GM12892 (cell line): ENCODE data around the gene TMEM14B.
"Not testable (repeated sequence)": the region's sequence is repeated elsewhere in the genome, so short reads cannot be mapped to it uniquely, and the experiment has no call there.

Source experiments
- DNase-seq: peaks from one replicate; pipeline ENCODE4 v3.0.0; 2011; ENCODE audit not compliant: insufficient read length
- FAIRE-seq: peaks from 2 replicates; lab custom pipeline; 2011; peaks lifted over from hg19 to GRCh38; lab: Jason Lieb, UNC
- POLR2A ChIP-seq: IDR thresholded peaks from 2 replicates; pipeline ENCODE4 v1.6.1; 2011; ENCODE audit warnings: low read depth, low read length, control low read depth
- POLR2AphosphoS5 ChIP-seq: IDR thresholded peaks from 2 replicates; pipeline ENCODE4 v1.6.1; 2011; ENCODE audit warnings: low read depth, low read length, control low read depth
- TAF1 ChIP-seq: IDR thresholded peaks from 2 replicates; pipeline ENCODE4 v1.6.1; 2011; ENCODE audit warnings: low read depth, mild to moderate bottlenecking, control low read depth, low read length, borderline replicate concordance

TMEM14B gene

DNA sequence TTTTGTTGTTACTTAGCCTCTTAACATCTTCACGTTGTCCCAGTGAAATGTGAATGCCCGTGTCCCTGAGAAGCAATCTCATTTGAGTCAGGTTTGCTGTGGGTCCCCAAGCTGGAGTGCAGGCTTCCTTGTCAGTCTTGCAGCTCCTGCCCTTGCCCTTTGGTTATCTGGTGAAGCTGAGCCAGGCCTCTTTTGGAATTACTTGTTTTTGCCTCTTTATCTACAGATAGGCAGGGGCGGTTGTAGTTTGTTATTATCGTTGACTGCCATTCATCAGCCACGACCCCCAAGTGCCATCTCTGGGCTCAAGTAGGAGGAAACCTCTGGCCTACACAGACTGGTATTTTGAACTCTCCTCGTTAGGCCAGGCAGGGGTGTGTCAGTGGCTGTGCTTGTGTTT is 22.6 kb upstream of the TMEM14B start:
- no peak for TF ChIP-seq POLR2A
- no peak for TF ChIP-seq POLR2AphosphoS5
- no peak for TF ChIP-seq TAF1
- DNase-seq (no peak), FAIRE-seq (no peak)

DNA sequence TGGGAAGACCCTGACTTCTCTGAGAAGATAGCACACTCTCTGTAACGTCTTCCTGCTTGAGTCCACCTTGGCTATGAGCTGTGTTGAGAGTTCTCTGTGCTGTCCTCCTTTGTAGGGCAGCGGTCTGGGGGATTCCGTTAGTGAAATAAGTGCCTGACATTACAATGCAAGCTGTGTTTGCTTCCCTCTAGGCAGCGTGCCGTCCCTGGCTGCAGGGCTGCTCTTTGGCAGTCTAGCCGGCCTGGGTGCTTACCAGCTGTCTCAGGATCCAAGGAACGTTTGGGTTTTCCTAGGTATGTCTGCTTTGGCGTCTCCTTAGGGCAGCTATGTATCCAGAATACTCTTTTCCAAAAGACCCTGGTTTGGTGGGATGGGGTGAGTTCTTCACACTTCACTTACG is 21.9 kb upstream of the TMEM14B start:
- DNase-seq (no peak), FAIRE-seq (no peak)
- TF ChIP-seq POLR2A (no peak), TAF1 (no peak), POLR2AphosphoS5 (no peak)

DNA sequence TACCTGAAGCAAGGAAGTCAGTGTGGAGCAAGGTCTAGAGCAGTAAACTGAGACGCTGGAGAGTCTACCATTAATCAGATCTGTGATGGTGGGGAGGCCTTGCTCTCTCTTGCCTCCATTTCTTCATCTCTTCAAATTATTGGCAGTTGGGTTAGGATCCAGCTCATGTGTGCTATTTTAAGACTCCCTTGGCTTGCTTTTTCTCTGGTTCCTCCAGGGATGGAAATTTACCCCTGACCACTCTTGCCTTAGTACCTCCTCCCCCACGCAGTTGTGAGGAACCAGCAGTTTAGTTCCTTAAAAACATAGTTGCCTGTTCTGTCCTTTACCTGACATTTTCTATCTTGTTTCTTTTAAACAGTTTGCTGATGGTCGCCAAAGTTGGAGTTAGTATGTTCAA is 17.4 kb upstream of the TMEM14B start:
- TF ChIP-seq POLR2AphosphoS5 (no peak), TAF1 (no peak), POLR2A (no peak)
- FAIRE-seq: no peak
- no peak for DNase-seq

DNA sequence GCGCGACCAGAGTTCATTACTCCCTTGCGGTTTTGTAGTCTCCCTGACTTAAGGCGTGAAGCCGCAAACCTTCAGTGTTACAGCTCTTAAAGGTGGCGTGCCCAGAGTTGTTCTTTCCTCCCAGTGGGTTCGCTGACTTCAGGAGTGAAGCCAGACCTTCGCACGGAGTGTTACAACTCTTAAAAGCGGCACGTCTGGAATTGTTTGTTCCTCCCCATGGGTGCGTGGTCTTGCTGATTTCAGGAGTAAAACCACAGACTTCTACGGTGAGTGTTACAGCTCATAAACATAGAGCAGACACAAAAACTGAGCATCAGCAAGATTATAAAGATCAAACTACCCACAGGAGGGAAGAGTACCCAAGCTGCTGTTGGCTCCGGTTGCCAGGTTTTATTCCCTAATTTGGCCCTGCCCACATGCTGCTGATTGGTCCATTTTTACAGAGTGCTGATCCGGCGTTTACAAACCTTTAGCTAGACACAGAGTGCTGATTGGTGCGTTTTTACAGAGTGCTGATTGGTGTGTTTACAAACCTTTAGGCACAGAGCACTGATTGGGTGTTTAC is 14.4 kb upstream of the TMEM14B start:
- FAIRE-seq (no peak), DNase-seq (no peak)
- TF ChIP-seq POLR2AphosphoS5 (no peak), TAF1 (no peak), POLR2A (no peak)

DNA sequence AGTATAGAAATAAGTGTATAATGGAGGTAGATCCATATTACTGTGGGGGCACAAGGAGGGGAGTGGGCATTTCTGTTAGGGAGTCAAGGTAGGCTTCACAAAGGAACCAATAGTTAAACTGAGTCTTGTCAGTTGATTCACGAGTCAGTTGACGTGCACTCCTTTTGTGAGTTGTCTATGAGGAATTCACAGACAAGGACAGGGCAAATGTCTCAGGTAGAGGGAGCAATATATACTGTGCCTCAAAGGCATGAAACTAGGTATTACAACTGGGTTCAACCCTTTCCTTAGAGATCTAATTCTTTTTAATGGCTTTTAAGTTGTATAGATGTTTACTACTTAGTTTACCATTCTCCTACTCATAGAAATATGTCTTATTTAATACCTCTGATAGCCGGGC is 13.7 kb upstream of the TMEM14B start:
- no peak for DNase-seq
- FAIRE-seq: no peak
- TF ChIP-seq POLR2A: no peak
- no peak for TF ChIP-seq POLR2AphosphoS5
- TF ChIP-seq TAF1: no peak

DNA sequence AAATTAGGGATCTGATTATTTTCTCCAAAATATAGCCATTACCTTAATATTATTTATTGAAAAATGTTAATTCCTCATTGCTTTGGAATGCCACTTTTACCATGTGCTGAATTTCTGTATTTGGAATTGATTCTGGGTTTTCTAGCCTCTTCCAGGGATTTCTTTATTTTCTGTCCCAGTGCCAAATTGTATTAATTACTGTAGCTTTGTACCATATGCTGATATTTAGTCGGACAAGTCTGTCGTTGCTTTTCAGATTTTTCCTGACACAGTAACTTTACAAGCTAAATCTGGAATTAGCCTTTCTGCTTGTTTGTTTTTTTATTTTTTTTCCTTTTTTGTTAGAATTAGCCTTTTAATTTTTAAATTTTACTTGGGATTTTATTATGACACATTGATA is 10.9 kb upstream of the TMEM14B start:
- no peak for DNase-seq
- TF ChIP-seq TAF1 (no peak), POLR2AphosphoS5 (no peak), POLR2A (no peak)
- FAIRE-seq: no peak

DNA sequence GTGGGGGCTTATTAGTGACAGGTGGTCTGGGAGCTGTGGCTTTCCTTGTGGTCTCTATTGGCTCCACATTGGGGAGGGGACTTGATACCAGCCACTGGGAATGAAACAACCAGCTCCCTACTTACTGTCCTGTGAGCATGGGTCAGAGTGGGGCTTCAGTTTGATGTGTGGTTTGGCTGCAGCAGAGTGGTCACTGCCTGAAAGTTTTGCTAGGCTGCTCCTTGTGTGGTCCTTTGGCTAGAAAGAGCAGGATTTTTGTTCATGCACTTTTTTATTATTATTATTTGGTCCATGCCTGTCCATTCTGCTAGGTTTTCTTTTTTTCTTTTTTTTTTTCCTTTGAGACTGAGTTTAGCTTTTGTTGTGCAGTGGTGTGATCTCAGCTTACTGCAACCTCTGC is 7.5 kb upstream of the TMEM14B start:
- TF ChIP-seq POLR2A (no peak), TAF1 (no peak), POLR2AphosphoS5 (no peak)
- FAIRE-seq: no peak

DNA sequence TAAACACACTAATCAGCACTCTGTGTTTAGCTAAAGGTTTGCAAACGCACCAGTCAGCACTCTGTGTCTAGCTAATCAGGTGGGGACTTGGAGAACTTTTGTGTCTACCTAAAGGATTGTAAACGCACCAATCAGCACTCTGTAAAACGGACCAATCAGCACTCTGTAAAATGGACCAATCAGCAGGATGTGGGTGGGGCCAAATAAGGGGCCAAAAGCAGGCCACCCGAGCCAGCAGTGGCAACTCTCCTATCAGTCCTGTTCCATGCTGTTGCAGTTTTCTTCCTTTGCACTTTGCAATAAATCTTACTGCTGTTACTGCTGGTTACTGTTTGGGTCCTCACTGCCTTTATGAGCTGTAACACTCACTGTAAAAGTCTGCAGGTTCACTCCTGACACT is 6.0 kb upstream of the TMEM14B start:
- not testable (repeated sequence) for FAIRE-seq, DNase-seq

More for the DNA sequence above, 7.5 kb upstream of the TMEM14B start:
- no peak for DNase-seq

DNA sequence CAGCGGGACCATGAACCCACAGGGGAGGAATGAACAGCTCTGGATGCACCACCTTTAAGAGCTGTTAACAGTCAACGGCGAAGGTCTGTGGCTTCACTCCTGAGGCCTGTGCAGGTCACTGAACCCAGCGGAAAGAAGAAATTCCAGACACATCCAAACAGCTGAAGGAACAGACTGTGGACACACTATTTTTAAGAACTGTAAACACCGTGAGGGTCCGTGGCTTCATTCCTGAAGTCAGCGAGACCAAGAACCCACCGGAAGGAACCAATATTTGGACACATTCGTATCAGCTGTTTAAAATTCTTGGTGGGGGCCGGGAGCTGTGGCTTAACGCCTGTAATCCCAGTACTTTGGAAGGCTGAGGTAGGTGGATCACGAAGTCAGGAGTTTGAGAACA is 5.4 kb upstream of the TMEM14B start:
- FAIRE-seq (no peak), DNase-seq (no peak)
- TF ChIP-seq POLR2A (no peak), POLR2AphosphoS5 (no peak), TAF1 (no peak)

DNA sequence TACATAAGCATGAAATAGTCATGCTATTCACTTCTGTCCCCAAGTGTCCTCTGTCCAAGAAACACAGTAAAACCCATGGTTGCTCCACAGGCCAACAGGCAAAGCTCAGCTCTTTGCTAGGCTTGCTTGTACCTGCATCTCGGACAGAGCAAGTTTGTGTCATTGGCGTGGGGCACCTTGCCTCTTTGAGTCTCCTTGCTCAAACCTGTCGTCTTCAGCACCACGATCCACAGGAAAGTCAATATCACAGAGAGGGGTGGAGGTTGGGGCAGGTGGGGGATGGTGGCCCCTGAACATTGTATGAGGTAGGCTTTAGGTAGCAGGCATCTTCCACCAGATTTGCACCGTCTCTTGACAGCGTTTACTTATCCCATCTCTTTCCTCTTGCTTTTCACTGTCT is 4.1 kb upstream of the TMEM14B start:
- FAIRE-seq: no peak
- no peak for TF ChIP-seq TAF1
- TF ChIP-seq POLR2A: no peak
- no peak for TF ChIP-seq POLR2AphosphoS5
- DNase-seq: no peak

DNA sequence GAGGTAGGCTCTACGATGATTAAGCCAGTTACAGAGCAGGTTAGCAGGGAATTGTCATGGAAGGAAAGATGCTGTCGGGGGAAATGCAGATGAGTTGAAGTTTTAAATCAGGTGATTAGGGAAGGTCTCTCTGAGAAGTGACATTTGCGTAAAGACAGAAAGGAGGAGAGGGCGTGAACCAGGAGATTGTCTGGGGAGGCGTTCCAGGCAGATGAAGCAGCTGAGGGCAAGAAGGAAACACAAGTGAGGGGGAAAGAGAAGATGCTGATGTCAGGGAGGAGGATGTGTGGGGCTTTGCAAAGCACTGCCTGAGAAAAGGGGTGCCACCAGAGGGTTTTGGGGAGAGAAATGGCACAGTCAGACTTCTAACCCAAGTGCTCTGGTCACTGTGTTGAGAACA is 2.5 kb upstream of the TMEM14B start:
- no peak for TF ChIP-seq POLR2AphosphoS5
- no peak for TF ChIP-seq POLR2A
- TF ChIP-seq TAF1: no peak
- DNase-seq (no peak), FAIRE-seq (no peak)

DNA sequence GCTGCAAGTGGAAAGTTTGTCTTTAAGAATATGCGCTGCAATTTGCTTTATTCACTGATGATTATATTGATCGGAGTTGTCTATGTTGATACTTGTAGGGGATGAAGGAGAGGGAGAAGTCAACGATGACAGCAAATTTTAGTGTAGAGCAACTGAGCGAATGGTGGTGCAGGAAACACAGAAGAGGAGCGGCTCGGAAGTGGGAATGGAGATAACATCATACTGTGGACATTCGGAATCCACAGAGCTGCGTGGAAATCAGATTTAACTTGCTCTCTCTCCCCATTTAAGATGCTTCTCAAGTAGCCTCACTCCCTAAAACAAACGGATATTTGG is 722 bp upstream of the TMEM14B start:
- FAIRE-seq (no peak), DNase-seq (no peak)
- TF ChIP-seq POLR2A (no peak), POLR2AphosphoS5 (no peak), TAF1 (no peak)

DNA sequence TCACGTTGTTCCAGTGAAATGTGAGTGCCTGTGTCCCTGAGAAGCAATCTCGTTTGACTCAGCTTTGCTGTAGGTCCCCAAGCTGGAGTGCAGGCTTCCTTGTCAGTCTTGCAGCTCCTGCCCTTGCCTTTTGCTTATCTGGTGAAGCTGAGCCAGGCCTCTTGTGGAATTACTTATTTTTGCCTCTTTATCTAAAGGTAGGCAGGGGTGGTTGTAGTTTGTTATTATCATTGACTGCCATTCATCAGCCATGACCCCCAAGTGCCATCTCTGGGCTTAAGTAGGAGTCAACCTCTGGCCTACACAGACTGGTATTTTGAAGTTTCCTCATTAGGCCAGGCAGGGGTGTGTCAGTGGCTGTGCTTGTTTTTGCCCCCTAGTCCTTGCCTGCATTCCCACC is 2.1 kb downstream of the TMEM14B start:
- FAIRE-seq (no peak), DNase-seq (no peak)
- TF ChIP-seq POLR2AphosphoS5: no peak
- no peak for TF ChIP-seq POLR2A
- no peak for TF ChIP-seq TAF1

DNA sequence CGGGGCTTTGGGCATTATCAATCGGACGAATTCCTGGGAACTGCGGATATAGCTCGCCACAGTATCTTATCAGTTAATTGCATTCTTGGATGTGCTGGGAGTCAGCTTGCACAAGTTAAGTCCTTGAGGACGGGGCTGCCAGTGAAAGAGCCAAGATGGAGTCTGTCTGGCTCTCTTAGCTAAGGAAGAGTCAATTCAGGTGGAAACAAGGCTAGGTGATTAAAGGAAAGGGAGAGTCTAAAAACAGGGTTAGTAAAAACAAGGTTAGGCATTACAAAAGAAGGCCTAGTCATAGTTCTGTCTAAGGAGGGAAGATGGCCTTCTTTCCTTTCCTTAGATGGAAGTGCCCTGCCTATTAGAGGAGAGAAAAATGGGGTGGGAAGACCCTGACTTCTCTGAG is 3.0 kb downstream of the TMEM14B start:
- not testable (repeated sequence) for DNase-seq, FAIRE-seq

DNA sequence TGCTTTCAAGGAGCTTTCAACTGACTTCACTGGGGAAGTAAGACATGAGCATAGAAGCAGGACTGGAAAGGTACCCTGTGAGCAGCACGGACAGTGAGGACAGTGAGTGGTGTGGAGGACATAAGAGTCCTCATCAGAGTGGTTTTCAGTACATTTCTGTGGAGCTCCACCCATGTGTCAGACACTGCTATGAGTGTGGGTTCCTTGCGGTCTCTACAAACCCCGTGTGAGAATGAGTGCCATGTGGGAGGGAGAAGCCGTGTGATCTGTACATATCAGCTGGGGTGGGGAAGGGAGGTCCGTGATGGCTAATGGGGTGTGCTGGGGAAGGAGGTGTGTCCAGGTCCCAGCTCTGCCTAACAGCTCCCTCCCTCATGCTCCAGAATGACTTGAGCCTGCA is 4.2 kb downstream of the TMEM14B start:
- FAIRE-seq, DNase-seq: not testable (repeated sequence)
